GM21367 (cell line): ENCODE results near the gene UPK2.

Experiments used
- ATAC-seq: cut with Tn5 transposase; IDR thresholded peaks from one replicate; pipeline ENCODE4 v1.9.1; 2021; ENCODE audit not compliant: unreplicated experiment

The UPK2 gene

DNA sequence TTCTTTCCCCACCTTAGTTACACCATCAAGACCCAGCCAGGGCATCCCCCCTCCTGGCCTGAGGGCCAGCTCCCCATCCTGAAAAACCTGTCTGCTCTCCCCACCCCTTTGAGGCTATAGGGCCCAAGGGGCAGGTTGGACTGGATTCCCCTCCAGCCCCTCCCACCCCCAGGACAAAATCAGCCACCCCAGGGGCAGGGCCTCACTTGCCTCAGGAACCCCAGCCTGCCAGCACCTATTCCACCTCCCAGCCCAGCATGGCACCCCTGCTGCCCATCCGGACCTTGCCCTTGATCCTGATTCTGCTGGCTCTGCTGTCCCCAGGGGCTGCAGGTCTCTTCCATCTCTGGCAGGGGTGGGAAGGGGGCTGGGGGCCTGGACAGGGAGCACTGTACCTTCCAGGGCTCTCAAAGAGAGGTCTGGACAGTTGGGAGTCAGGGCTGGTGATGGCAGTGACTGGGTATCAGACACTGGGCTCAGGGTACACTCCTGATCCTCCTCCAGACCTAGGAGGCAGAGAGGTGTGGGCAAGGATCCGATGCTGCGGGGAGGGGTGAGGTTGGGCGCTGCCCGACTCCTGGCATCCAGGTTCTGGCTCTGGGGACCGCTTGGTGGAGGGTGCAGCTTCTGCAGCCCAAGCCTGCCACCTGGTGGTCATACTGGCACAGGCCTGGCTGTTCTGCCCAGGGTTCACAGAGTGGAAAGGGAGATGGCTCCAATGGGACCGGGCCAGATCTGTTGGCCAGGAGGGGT, at the start of gene UPK2:
Gene UPK2 (plus strand): TSS at position 205 of the 753 bp plus-strand sequence. CDS start 53 bp downstream, at position 258.
- peak; percentile 65 for ATAC-seq

DNA sequence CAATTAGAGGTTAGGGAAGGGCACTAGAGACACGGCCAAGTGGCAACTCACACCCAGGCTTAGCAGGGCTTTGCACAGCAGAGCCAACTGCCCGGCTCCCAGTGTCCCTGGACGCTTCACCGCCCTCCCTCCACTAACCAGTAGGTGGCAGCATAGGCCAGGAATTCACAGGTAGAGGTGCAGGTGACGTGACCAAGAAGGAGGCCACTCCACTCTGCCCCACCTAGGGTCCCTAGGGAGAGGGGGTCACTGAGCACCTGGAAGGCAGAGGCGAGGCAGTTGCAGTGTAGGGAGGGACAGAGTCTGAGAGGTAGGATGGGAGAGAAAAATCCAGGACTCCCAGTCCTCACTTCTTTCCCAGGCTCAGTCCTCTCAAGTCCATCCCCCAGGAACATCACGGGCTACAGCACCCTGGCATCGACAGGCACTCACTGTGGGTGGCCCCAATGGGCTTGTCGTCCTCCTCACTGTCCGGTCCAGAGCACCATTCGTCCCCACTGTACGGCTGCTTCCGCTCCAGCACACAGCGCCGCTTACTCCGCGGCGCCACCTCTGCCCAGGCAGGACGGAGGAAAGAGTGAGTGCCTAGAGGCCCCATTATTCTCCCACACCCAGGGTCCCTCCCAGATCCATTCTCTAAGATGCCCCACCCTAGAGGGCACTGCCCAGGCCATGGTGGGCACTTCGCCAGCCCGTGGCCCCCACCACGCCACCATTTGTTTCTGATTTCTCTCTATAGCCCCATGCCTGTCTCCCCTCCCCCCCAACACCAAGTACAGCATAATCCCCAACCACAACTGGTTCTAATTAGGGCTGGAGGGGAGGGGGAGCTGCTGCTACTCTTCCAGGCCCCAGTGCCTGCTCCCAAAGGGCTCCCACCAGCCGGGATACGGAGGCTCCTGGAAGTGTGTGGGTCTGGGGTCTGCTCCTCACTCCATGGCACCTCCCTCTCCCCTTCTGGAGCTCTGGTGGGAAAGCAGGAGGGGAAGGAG, 48.8 kb upstream of the UPK2 start:
- ATAC-seq = peak; percentile 57

DNA sequence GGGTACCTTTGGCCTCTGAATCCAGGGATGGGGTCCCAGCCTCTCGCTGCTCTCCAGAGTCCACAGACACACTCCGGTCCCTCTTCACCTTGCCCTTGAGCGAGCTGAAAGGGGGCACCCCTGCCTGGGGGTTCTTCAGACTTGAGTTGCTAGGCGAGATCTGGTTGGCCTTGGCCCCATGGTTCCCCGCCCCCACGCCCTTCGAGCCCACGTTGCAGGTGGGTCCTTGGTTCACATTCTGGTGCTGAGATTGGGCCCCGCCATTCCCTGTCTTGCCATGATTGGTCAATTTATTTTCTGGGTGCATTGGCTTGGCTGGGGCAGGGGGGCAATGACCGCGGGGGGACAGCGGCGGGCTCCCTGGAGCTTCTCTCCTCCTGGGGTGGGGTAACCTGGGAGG, 47.8 kb upstream of the UPK2 start:
- no peak for ATAC-seq

DNA sequence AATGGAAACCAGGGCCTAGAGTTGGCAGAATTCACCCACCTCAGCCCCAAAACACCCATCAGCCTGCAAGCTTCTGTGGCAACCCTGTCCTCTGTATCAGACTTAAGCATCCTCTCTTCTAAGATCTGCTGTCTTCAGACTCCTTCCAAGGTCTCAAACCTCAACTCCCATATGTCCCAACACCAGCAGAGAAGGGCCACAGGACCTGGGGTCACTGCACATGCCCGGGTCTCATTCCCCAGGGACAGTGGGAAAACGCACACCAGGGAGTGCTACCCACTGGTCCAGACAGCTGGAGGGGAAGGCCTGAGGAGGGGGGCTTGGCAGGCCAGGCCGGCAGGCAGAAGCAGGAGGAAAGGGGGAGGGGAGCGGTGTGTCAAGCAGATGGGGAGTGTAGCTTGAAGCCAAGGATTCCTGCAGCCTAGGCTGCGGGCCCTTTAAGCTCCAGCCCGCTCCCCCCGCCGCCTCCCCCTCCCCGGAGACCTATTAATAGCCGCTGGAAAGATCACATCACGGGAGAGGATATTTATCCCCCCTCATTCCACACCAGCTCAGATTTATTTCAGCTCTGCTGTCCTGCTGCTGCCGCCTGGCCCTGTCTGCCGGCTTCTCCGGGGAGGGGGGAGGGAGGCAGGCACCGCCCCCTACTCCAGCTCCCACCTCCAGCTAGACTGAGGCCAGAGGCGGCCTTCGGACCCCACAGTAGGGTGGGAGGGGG, 47.0 kb upstream of the UPK2 start:
- no peak for ATAC-seq

DNA sequence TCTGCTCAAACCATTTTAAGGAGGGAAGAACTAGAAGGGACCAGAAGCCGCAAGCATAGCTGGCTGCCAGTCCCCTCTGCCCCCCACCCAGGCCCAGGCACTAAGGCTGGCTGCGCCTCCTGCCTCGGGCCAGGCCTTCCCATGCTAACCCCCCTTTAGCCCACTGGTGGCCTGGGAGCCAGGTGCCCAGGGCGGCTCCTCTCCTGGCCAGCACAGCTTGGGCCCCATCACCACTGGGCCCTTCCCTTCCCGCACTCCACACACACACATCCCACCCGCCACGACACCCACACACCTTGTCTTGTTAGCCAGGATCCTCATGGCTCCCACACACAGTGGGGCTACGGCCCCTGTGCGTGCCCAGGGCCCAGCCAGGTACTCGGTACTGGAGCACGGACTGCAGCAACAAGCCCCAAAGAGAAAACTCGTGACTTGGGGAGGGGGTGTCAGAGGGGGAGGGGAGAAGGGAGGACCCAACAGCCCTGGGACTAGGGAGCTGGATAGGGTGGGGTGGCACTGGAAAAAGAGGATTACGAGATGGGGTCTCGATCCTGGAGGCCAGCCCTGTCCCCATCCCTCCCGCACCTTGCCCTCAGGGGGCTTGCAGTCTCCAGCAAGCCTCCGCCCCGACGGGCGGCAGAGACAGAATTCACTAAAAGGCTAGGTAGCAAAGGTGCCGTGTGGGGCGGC, 46.3 kb upstream of the UPK2 start:
- ATAC-seq = no peak

DNA sequence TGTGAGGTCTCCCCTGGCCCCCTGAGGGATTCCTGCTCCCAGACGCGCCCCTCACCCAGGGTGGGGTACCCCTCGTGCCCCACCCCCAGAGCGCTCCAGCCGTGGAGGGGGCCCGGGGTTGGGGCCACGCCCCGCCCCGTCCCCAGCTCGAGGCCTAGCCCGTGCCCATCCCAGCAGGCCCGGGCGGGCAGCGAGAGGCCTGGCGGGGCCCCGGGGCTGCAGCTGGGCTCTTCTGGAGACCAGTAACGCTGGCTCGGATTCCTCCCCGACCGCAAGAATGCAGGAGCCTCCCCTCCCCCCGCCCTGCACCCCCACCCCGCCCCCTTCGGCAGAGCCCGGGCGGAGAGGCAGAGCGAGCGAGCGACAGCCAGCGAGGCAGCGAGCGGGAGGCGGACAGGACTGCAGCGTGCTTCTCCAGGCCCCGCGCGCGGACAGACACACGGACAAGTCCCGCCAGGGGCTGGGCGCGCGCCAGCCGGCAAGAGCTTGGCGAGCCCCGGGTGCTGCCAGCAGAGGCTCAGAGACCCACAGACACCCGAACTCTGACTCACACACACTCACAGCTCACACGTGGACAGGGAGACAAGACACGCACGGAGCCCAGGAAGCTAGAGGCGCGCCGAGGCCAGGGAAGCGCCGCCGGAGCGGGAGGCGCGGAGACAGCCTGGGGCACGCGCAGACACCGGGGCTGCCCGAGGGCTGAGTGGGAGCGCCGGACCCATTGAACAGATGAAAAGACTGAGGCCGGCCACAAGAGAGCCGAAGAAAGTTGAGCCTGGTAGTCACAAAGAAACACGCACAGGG, 45.6 kb upstream of the UPK2 start:
- ATAC-seq = no peak

DNA sequence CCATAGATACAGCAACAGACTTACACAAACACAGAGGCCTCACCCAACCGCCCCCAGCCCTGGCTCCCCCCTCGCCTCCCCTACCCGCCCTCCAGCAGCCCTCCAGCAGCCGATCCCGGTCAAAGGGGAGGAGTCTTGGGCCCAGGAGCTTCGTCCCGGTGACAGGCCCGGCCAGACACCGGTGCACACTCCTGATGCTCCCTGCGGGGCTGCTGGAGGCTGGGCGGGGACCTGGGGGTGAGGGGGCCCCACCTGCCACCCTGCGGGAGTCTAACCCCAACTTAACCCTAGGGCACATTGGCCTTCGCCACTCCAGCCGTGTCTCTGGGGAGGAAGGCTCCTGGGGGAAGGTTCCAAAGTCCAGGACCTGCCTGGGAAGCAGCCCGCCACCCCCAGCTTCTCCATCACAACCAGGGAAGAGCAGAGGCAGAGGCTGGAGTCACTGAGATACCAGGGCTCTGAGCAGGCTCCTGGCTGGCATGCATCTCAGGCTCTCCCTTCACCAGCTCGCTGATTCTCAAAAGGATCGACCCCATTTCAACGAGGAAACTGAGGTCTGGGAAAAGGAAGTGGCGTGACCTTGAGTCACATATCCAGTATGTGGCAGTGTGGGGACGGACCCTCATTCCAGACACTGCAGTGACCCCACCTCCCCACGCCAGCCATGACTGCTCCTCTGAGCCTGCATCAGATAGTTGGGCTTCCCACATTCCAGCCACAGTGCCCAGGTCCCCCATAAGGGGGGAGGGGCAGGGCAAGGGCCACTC, 44.8 kb upstream of the UPK2 start:
- no peak for ATAC-seq

DNA sequence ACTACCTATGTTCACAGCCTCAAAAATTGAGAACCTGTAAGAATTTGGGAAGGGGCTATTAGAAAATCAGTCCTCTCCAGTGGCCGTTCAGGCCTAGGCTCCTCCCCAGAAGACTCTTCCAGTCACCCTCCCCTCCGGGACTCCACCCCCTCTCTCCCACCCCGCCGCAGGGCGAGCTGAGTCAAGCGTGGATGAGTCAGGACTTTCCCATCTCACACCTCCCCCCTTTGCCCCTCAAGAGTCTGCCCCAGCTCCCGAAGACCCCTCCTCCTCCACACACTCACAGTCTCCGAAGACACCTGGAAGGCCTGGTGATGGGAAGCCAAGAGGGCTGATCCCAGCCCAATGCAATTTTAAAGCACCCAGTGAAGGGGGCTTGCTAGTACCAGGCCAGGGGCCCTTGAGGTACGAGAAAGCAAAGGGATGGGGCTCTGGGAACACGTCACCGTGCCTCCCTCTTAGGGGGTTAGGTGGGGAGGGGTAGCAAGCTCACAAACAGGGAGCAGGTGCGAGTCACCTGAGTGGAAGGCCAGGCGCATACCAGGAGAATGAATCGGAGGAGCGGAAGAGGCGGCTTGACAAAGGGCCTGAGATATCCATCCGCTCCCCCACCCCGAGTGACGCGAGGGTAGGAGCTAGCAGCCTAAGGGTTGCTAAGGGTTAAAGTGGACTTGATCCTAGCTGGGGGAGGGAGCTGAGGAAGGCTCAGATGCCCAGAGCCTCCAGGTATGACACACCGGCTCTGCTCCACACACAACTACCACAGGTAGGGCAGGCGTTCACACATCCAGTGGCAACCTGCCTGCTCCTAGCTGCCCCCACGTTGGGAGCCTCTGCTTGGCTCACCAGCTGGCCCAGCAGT, 44.0 kb upstream of the UPK2 start:
- ATAC-seq = no peak

DNA sequence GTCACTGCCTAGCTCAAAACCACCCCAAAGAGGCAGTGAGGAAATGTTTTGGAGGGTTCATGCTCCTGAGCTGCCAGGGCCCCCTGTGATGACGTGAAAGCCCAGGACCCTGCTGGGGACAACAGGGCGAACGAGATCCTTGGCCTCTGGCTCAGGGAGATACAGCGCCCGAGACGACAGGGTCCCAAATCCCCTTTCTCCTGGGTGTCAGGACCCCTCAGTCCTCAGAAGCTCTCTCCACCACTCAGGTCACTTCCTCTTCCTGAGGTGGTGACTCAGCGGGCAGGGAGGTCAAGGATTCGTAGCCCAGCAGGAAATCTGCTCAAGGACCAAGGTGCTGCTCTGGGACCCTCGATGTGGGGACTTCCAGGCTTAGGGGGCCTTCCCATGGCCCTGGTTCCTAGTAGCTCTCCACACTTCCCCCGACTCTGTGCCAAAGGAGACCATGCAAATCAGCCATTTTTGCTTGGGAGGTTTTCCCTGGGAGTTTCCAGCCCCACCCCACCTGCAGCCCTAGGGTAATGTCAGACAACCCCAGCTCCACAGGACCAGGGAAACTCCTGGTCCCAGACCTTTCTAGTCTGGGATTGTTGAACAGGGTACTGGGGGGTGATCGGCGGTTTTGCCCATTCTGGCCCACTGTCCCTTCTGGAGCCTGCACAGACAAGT, 43.2 kb upstream of the UPK2 start:
- ATAC-seq = no peak

DNA sequence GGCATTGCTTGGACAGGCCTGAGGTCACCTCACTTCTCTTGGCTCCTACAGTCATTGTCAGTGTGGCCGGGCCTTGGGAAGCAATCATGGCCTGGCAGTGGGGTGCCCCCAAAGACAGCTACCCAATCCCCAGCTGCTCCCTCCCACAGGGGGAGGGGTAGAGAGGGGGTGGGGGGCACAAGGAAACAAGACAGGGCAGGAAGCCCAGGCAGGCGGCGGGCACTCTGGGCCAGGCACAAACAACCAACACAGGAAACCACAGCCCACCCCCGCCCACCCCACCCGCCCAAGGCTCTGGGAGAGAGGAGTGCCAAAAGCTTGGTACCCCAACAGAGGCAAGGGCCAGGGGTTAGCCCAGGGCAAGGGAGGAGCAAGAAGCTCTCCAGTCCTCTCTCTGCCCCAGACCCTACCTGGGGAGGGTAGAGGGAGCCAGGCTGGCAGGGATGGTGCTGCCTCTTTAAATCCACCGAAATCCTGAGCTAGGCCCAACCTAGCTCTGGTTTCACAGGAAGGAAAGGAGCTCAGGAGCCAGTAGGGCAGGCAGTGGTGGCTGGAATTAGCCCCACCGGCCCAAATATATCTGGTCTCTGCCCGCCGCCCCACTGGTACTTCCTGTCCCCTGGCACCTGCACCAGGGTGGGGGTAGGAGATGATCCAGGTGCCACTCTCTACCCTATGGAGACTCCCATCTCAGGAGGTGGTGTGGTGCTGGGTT, 42.5 kb upstream of the UPK2 start:
- no peak for ATAC-seq

DNA sequence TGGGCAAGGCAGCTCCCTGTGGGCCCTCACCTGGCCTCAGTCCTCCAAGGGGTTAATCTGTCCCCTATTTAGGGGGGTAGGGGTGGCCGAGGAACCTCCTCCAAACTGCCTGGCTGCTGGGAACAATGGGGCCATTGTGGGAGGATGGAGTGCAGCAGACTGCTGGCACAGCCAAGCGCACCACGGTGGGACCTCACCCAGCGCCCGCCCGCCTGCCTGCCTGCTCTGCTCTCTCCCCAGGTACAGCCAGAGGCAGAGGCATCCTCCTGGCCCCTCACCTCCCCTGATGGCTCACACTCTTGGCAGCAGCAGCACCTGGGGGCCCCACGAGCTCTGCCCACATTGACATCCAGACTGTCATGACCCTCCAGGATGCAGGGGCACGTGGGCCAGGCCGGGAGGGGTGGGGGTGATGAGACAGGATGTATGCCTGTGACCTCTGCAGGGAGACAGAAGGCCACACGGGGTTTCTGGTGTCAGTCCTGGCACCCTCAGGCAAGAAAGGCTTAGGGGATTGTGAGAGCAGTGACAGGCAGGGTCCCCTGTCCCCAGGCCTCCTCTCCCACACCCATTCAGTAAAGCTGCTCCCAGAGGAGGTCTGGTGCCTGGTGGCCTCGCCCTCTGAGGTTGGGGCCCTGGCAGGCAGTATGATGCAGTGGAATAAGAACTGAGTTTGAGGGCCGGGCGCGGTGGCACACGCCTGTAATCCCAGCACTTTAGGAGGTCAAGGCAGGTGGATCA, 41.8 kb upstream of the UPK2 start:
- no peak for ATAC-seq

DNA sequence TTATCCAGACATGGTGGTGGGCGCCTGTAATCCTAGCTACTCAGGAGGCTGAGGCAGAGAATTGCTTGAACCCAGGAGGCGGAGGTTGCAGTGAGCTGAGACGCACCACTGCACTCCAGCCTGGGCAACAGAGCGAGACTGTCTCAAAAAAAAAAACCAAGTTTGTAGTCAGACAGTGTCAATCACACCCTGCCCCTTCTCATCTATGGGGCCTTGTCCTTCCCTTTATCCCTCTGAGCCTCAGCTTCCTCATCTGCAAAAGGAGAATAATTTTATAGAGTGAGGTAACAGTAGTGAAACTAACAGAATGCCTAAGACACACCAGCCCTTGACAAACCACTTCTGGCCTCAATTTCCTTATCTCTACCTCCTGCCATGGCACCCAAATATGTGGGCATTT, 41.1 kb upstream of the UPK2 start:
- ATAC-seq = no peak

DNA sequence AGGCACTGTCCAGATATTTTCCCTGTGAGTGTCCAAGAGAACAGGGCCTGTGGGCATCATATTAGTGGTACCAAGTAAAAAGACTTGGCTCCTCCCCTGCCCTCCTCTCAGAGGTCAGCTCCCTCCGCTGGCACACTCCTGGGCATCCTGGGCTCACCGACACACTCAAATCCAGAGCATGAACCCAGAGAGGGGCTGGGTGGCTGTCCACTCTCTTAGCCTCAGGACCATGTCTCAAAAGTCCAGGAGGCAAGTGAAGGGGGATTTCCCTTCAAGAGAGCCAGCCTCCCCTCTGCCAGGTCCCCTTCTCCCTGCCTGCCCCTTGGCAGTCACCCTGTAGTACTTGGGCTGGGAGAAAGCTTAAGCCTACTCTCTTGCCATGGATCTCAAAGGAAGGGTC, 40.7 kb upstream of the UPK2 start:
- ATAC-seq = no peak

DNA sequence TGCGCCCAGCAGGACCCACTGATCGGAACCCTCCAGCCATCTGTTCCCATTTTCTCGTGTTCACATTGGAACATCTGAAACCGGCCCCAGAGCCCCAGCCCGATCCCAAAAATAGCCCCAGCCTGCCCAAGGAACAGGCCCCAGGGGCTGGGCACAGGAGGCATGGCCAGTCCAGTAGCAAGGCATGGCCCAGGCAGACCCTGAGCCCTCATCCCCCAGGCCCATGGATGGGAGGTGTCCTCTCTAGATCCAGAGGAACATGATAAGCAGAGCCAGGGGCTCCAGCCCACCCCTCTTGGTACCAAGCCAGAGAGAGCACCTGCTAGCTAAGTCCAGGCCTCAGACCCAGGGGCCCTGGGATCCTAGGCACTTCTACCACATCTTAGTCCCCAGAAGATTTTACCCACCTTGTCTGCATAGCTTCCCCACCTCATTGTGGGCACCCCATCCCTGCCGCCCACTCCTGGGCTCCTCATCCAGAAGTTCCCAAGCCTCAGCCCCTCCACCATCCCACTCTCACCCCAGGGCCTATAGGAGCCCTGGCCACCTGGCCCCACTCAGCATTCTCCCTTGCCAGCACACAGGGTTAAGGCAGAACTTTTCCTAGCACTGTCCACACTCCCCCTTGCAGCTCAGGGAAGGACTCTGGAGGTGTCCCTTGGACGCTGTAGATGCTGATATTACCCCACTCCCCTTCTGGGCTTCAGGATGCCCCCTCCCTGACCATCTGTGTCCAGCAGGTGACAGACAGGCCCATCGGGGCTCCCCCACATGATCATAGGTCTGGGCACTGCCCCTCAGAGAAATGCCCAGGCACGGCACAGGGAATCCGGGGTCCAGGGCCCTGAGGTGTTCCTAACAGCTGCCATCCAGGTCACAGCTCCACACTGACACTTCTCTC, 39.9 kb upstream of the UPK2 start:
- ATAC-seq = no peak

DNA sequence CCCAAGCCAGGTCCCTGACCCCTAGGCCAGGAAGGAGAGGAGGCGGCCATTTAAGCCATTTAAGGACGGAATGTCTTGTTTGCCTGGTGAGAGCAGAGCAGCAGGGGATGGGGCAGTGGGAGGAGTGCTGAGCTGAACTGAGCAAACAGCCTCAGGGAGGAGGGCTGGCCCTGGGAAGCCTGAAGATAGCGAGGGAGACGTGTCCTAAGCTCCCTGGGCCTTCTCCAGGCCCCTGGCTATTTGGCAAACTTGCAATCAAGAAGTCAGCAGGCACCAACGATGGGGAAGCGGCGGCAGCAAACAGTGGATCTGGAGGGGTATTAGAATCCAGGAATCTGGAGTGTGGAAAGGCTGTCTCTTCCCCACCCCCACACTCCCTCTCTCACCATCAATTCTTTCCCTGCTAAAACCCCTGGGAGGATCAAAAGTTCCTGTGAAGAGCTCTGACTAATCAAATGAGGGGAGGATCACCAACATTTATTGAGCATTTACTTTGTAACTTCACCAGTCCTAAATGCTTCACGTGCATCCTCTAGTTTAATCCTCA, 39.2 kb upstream of the UPK2 start:
- no peak for ATAC-seq
